ENCODE data around the gene WNT7A.

Gene WNT7A

DNA sequence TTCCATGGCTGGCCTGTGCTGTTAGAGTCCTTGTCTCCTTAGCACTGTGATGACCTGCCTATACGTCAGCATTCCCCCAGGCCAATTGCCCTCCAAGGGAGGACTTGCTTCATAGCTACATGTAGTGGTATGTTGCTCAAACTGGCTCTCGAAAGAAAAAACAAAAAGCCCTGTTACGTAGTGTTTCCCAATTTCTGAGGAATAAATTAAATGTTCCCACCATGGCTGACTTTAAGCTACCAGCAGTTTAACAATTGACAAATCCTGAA lies 54.6 kb downstream of the WNT7A start:
- no peak for DNase-seq

DNA sequence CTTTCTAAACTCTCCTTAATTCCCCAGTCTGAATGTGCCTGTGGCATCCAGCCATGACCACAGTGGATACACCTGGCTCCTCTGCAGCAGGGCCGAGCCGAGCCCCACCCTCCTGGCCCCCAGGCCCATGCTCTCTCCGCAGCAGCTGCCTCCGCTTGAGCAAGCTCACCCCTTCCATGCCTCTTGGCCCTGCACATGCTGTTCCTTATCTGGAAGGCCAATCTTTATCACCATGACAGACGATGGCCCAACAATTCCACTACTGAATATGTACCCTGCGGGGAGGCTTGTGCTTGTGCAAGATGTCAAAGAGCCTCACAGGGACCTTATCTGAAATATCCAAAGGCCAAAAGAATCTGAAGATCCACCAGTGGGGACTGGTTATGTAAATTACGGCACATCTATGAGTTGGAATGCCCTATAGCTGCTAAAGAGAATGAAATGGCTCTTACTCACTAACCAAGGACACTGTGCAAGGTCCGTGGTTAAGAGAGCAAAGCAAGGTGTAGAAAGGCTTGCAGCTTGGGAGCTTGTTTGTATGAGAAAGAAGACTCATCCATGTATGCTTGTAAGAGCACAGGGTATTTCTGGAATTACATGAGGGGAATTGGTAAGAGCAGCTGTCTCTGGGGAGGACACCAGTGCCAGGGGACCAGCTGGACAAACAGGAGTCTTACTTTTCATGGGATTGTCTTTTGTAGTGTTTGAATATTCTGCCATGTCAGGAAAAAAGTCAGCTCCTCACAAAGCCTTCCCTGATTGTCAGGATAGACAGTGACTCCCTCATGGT lies 55.2 kb downstream of the WNT7A start:
- no peak for DNase-seq

DNA sequence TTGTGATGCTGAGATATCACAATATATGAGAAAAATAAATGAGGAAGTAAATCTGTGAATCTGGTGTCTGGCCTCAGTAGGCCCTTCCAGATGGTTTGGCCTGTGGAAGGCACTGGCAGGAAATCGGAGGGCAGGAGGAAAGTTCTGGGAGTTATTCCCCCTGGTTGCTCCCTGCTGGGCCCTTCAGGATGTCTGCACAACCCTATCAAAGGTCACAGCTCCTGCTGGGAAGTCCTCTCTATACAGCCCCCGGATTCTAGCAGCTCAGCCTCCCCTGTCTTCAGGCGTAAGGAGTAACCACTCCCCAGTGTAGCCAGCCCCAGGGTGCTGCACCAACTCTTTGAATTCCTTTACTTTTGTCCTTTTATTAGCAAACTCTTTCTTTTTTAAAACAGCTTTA lies 56.2 kb downstream of the WNT7A start:
- no peak for DNase-seq

DNA sequence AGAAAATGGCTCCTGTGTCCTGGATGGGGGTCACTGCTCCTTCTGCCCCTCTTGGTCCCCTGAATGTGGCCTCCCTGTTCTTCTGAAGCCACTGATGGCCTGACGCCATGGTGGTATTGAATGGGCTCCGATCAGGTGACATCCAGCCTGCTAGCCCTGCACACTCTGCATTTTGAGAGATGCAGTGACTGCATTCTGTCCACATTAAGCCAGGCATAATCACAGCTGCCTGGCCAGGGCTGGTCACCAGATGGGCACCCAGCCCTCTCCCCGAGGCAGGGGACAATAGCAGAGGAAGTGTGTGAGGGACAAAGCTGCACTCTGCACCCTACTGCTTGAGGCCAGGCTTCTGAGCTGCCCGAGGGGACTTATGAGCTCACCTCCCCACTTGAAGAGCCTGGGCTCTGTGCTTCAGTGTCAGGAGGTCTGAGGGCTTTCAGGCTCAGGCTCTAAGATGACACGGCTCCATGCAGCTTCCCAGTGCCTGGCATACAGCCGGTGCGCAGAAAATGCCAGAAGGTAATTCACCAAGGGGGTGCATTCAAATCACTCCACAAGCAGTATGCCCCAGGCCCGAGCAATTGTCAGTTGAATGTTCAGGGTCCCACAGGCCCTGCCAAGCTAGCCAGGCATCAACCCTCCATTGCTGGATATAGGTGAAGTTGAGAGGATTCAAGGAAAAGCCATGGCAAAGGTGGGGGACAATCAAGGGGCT lies 56.8 kb downstream of the WNT7A start:
- no peak for DNase-seq

DNA sequence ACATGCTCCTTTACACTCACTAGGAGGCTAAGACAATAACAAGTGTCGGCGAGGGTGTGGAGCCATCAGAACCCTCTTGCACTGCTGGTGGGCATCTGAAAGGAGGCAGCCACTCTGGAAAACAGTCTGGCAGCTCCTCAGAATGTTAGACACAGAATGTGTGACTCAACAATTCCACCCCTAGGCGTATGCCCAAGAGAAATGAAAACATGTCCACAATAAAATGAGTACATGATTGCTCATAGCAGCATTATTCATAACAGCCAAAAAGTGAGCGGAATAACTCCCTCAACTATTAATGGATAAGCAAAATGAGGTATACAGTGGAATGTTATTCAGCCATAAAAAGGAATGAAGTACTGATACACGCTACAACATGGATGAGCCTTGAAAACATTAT lies 57.8 kb downstream of the WNT7A start:
- no peak for DNase-seq

DNA sequence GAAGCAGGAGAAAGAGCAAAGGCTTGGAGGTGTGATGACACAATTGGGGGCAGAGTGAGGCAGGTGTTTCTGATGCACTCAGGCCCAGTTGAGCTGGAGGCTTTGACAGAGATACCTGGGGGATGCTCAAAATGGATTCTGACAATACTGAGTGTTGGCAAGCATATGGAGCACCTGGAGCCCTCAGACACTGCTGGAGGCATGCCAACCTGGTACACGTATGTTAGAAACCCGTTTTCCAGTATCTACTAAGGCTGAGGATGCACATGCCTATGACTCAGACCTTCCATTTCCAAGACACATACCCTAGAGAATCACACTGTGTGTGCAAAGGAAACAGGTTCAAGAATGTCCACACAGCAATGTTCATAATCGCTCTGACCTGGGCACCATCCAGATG lies 58.7 kb downstream of the WNT7A start:
- no peak for DNase-seq

DNA sequence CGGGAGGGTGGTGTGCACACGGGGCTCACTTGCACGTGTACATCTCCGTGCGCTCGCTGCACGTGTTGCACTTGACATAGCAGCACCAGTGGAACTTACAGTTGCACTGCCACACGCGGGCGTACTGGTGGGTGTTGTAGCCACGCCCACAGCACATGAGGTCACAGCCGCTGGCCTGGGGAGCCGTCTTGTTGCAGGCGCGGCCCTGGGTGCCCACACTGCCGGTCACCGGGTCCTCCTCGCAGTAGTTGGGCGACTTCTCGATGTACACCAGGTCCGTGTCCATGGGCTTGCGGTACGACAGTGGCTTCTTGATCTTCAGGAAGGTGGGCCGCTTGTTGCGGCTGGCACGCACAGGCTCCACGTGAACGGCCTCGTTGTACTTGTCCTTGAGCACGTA lies 61.0 kb downstream of the WNT7A start:
- no peak for DNase-seq

DNA sequence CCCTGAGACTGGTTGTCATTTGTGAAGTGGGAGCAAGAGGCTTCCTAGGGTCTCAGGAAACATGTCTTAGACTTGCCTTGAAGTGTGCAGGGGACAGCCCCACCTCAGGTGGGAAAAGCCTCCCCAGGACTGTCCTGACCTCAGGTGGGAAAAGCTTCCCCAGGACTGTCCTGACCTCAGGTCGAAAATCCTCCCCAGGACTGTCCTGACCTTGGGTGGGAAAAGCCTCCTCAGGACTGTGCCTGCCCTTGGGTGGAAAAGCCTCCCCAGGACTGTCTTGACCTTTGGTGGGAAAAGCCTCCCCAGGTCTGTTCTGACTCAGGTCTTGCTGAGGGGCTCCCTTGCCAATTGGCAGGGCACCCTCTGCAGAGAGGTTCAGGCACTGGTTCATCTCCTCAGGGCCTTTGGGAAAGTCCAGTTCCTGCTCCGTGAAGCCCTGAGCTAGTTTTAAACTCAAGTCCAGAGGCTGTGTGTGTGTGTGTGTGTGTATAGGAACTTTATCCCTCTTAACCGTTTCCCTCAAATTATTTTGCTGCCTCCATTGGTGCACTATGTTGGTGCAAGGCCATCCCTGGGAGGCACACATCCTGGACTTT lies 64.7 kb downstream of the WNT7A start:
- DNase-seq, result no peak

DNA sequence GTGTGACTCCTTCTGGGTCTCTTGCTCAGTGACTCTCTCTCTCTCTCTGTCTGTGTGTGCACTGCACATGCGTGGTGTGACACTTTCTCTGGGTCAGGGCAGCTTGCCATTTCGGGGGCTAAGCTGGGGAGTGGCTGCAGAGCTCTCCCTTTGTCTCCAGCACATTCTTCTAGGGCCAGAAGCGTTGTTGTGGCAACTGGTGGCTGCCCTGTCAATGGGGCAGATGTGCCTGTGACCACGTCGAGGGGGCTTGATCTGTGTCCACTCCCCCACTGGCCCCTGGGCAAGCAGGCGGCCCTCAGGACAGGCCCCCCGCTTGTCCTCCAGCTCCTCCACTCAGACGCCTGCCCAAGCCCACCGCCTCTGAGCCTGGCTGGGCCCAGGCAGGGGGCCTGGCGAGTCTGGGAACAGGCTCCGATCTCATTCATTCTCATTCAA lies 67.8 kb downstream of the WNT7A start:
- DNase-seq, result no peak

DNA sequence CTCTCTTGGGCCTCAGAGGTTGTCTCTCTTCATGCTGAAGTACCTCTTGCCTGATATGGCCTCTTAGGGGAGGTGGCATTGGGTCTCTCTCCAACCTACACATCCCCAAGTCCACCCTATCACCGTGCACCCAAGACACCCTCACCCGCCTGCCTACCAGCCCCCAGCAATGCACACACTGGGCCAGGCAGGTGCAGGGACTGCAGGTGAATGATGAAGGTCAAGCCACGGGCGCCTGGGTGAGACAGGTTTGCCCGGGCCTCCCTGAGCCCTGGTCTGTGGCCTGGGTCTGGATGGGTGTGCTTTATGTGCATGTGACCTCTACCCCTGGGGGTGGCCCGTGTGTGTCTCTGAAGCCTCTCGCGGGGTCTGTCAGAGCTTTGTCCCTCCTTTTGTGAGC lies 68.3 kb downstream of the WNT7A start:
- DNase-seq, result no peak

DNA sequence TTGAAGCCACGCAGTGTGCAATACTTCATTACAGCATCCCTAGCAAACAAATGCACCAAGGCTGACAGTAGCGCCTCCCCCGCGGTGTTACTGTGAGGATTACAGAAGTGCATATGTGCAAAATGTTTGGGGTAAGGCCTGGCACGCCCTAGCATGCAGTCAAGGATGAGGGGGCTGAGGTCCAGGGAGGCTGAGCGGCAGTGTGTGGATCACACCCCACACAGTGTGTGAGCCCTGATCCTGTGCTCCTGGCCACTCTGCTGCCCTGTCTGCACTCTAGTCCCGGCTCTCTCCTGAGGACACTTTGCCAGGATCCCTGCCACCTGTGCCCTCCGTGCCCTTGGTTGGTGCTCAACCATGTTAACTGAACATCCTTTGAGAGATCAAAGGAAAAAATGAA lies 71.3 kb downstream of the WNT7A start:
- DNase-seq, result no peak

DNA sequence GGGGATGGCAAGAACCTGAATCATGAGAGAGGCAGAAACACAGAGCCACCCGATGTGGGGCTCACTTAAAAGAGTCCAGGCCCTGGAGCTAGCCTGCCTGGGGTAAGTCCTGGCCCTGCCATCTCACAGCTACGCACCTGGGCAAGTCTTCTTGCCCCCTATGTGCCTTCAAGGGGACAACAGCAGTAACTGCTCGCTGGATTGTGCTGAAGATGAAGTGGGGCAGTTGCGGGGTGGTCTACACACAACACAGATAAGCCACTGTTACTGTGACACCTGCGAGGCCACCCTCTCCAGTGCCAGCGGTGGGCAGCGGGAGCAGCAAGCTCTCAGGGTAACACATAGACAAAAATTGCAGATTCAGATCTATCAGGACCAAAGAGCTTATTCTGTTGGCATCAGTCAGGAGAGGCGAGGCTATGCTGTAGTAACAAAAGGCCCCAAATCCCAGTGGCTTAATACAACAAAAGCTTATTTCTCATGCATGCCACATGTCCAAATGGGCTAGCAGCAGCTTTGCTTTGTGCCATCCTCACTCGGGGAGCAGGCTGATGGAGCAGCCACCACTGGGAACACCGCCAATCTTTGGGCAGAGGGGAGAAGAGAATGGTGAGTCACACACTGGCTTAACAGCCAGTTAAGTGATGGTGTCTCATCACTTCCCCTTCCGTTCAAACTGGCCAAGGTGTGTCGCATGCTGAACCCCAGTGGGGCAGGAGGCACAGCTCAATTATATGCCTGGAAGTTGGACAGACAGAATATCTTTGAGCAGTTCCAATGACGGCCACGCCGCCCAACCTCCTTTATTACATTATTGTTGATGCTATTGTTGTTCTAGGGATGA lies 78.3 kb downstream of the WNT7A start:
- DNase-seq, result no peak

DNA sequence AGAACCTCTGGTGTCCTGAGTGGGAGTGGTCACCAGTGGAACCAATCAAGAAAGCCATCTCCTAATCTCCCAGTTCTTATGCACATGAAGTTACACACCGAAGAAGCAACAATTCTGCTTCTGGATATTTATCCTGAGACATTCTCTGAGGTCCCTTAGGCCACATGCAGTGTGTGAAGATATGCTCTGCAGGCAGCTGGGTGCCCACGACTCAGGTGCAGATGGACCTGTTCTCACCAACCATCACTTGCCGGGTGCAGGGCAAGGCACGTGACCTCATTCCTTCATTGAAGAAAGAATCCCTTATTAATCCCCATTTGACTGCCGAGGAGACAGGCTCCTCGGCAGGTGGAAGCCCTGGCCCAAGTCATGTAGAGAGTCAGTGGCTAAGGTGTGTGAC lies 79.8 kb downstream of the WNT7A start:
- no peak for DNase-seq

DNA sequence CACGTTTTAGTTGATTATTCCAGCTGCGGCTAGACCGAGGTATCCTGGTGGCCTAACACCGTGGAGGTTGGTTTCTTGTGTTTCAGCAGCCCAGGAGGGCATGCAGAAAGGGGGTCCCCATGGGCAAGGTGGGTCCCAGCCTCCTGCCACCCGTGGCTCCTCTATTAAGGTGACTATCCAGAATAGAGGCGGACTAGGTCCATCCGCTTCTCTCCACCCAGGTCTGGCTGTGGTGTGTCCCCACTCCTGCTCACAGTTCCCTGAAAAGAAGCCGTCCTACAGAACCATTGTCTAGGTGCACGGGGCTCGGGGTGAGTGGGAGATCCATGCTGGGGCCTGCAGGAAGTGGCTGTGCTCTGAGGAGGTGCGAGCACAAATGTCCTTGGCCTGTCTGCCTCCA lies 81.5 kb downstream of the WNT7A start:
- no peak for DNase-seq

DNA sequence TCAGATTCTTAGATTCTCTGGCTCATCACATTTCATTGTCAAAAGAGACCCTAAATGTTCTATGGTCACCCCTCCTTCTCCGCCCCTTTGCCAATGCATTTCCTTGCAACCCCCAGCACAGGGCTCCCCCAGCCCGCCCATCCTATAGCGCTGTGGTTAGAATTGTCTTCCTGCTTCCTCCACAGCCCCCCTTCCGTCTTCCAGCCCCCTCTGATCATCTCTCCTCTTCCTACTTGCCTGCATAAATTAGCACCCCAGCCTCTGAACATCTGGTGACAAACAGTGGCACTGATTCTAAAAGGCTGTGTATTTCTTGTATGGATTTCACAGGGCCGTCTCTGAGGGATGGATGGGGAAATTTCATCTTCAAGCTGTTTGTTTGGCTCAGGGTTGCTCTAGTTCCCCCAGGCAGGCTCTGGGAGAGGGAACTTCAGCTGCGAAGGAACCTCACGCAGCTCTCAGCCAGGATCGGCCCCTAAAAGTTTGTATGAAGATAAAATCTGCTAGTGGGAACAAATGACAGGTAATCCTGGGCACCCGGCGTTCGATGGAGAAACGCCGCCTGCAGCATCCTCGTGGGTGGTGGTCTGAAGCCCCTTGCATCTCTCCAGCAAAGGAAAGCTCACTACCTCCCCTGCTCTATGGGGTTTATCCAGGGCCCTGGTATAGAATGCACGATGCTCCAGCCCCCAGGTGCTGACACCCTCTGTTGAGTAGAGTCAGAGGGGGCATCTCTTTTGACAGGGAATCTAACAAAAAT lies 83.0 kb downstream of the WNT7A start:
- no peak for DNase-seq

DNA sequence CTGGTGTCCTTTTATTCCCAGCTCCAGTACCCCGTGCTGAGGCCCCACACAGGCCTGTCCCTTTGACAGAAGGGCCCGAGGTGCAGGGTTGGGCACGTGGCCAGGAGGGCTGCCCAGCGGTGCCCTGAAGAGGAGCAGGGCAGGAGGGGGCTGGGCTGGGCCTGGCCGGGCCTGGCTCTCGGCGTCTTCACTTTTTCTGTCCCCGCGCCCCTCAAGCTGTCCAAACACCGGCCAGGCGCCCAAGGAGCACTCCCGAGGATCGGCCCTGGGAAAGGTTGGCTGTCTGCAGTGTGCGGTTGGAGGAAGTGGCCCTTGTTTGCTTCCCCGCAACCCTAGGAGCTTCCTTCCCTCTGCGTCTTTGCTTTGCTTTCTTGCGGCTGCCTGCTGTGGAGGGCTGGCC lies 84.1 kb downstream of the WNT7A start:
- no peak for DNase-seq

DNA sequence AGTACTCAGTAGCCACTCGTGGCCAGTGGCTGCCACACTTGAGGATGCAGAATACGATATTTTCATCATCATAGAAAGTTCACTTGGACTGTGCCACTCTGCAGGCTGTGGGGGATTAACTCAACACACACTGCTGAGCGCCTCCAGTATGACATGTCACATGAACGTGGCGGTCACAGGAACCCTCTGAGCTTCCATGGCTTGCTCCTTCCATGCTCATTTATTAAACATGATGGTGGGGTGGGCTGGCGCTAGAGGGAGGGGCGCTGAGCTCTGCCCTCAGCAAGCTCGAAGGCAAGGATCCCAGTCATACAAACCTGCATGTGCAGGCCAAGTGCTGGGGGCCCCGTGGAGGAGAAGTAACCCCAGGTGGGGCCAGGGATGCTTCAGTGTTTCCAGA lies 85.5 kb downstream of the WNT7A start:
- DNase-seq, result no peak

DNA sequence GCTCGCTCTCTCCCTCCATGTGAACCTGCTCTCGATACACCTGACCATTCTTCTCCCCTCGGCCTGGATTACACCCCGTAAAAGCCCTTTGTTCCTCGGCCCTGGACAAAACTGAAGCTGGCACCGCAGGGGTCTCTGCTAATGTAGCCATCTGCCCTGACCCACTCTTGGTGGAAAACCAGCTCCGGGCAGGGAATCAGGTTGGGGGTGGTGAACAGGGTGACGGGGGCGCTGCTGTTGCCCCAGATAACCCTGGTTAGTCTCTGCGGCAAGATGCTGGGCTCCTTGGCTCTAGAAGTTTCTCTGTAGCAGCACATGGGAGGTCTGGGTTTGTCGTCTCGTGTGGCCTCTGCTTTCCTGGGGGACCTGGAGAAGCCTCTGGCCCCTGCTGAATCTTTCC lies 86.4 kb downstream of the WNT7A start:
- no peak for DNase-seq

DNA sequence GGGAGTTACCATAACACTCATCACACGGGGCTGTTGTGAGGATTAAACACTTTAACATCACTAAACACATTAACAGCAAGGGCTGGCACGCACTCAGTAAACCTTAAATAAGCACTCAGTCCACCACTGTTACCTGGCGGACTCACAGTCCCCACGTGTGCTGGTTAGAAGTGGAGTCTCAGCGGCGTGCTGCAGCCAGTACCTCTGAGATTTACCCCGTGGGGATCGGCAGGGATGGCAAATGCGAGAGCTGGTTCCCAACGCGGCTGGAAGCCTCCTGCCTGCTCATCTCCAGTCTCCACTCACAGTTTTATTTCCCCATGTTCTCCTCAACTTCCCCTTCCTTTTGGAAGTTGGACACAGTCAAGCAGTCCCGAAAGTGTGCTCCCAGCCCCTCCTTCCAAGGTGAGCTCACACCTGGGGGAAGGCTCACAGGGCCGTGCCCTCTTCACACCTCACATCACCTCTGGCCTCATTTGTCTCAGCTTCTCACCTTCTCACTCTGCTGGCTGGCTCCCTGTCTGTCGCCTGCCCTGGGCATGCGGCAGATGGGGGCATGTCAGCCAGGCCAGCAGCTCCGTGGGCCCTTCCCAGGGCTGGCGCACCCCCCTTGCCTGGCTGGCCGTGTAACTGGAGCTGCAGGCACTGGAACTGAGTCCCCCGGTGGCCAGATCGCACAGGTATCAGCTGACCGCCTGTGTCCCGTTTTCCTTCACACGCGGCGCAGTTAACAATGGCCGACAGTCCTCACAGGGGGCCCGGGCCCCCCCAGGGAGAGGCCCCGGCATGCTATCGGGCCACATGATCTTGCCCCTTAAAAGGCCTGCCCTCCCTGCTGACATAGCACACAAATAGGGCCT lies 87.1 kb downstream of the WNT7A start:
- no peak for DNase-seq

DNA sequence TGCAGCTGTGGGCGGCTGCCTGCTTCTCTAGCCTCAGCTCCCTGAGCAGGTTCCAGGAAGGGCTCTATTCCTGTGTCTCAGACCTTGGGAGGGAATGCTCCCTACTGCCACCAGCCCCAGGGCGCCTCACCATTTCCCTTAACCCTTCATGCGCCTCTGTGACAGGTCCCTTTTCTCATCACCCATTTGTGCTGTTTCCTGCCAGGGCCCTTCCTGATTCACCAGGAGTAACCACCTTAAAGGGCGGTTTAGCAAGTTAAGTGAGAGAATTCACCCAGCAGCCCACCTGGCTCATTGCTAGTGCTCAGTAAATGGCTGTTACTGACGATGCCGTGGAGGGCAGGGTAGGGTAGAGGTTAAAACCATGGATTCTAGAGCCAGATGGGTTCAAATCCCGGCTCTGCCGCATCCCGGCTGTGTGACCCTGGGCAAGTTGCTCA lies 87.8 kb downstream of the WNT7A start:
- no peak for DNase-seq

DNA sequence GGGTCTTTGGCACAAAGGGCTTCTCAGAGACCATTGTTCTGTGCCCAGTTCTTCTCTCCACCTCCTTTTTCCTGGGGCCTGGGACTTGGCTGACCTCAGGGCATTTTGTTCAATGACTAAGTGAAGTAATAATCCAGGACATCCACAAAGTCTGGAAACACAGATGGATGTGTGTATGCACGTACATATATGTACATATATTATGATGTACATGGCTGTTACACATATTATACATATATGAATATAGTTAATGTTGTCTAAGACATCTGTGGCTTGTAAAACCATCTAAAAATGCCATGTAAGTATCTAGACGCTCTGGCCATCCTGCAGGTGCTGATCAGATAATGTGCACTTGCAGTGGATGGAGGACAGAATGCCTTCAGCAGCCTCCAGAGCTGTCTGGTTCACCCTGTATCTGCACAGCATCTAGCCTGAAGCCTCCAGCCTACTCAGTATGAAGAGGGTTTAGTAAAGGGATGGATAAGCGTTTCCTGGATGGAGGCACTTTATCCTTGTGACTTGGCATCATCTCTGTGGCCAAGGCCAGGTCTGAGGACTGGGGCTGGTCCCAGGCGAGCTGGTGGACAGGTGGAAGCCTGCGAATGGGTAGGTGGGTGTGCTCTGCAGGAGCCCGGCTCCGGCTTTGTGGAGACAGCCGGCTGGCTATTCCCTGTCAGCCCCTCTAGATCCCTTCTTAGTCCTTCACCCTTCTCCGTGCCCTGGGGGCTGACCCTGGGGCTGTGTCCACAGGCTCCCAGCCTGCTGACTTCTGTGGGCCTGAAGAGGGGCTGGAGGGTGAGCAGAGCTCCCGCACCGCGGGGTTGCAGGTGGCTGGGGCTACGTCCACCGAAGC lies 88.4 kb downstream of the WNT7A start:
- no peak for DNase-seq
